Parathyroid adenoma (tissue), 2 donors: ENCODE data around the gene PROCR.

ENCODE experiments used
- H2AFZ ChIP-seq: fragments of 300-600 bp; sonication (generic); one replicate; pipeline ENCODE4 v1.7.0; 2017; ENCODE audit warnings: antibody characterized with exemption, mild to moderate bottlenecking
- H3K27ac ChIP-seq: fragments of 300-600 bp; sonication (generic); one replicate; pipeline ENCODE4 v1.7.0; 2017
- H3K27me3 ChIP-seq: fragments of 300-600 bp; sonication (generic); one replicate; pipeline ENCODE4 v1.7.0; 2017; ENCODE audit warnings: low read length; ENCODE audit not compliant: control insufficient read depth, insufficient read depth
- H3K36me3 ChIP-seq: fragments of 300-600 bp; sonication (generic); one replicate; pipeline ENCODE4 v1.7.0; 2017; ENCODE audit warnings: low read length; ENCODE audit not compliant: control insufficient read depth, insufficient read depth
- H3K4me1 ChIP-seq: fragments of 300-600 bp; sonication (generic); one replicate; pipeline ENCODE4 v1.7.0; 2017; ENCODE audit warnings: control low read depth
- H3K4me2 ChIP-seq: fragments of 300-600 bp; sonication (generic); one replicate; pipeline ENCODE4 v1.7.0; 2017; ENCODE audit warnings: low read length
- H3K4me3 ChIP-seq: fragments of 300-600 bp; sonication (generic); one replicate; pipeline ENCODE4 v1.7.0; 2017; ENCODE audit warnings: low read depth, low read length
- H3K79me2 ChIP-seq: fragments of 300-600 bp; sonication (generic); one replicate; pipeline ENCODE4 v1.7.0; 2017; ENCODE audit warnings: control low read depth
- H3K9ac ChIP-seq: fragments of 300-600 bp; sonication (generic); one replicate; pipeline ENCODE4 v1.7.0; 2017; ENCODE audit warnings: mild to moderate bottlenecking
- H3K9me3 ChIP-seq: fragments of 300-600 bp; sonication (generic); one replicate; pipeline ENCODE4 v1.7.0; 2017; ENCODE audit warnings: low read length; ENCODE audit not compliant: control insufficient read depth
- TF ChIP-seq, protein P1 (sequence below): fragments of 300-600 bp; sonication (generic); IDR thresholded peaks from one replicate; pipeline ENCODE4 v1.7.0; 2017; ENCODE audit warnings: antibody characterized with exemption, mild to moderate bottlenecking
- donor health status: primary hyperparathyroidism.

Gene PROCR

DNA sequence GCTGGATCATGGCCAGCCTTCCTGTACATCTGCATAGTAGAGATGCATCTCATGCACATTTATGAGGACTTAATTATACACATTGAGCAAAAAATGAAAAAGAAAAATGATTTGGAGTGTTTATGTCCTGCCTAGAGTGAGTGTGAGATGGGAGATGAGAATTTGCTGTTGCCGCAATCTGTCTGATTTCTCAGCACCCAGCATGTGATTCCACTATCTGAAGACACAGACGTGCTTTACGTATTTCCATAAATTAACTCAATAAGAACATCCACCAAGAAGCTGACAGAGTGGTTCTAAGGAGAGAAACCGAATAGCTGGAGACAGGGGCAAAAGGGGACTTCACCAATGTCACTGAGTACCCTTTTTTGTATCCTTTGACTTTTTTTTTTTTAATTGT is 39.9 kb upstream of the PROCR start:
- no peak overlapping the region for H2AFZ ChIP-seq
- no peaks in the 10 kb centered on the region for H3K9me3 ChIP-seq
- H3K4me3 ChIP-seq: no peak overlapping the region
- no peaks in the 10 kb centered on the region for H3K79me2 ChIP-seq
- TF ChIP-seq, protein P1, sequence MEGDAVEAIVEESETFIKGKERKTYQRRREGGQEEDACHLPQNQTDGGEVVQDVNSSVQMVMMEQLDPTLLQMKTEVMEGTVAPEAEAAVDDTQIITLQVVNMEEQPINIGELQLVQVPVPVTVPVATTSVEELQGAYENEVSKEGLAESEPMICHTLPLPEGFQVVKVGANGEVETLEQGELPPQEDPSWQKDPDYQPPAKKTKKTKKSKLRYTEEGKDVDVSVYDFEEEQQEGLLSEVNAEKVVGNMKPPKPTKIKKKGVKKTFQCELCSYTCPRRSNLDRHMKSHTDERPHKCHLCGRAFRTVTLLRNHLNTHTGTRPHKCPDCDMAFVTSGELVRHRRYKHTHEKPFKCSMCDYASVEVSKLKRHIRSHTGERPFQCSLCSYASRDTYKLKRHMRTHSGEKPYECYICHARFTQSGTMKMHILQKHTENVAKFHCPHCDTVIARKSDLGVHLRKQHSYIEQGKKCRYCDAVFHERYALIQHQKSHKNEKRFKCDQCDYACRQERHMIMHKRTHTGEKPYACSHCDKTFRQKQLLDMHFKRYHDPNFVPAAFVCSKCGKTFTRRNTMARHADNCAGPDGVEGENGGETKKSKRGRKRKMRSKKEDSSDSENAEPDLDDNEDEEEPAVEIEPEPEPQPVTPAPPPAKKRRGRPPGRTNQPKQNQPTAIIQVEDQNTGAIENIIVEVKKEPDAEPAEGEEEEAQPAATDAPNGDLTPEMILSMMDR: no peak
- H3K36me3 ChIP-seq: no peaks in the 10 kb centered on the region
- H3K9ac ChIP-seq: no peak overlapping the region
- no peak overlapping the region for H3K27ac ChIP-seq
- no peaks in the 10 kb centered on the region for H3K4me1 ChIP-seq
- H3K27me3 ChIP-seq: no peaks in the 10 kb centered on the region
- H3K4me2 ChIP-seq: no peak overlapping the region

DNA sequence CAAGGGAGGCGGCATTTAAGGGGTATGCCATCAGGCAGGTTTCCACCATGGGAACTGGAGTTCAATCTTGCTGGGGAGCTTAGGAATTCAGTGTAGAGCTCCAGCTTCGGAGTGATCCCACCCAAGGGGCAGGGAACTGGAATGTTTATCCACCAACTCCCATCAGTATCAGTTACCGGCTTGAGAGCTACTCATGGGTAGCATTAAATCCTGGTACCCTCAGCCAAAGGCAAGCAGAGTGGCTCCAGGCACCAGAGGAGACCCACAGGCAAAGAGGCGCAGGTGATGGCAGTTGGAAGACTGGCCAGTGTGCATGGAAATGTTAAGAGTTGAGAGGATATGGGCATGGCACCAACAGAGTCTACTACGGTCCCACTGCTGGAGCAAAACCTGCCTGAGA is 38.8 kb upstream of the PROCR start:
- H3K27me3 ChIP-seq: no peaks in the 10 kb centered on the region
- H2AFZ ChIP-seq: no peak overlapping the region
- H3K9me3 ChIP-seq: no peaks in the 10 kb centered on the region
- H3K4me2 ChIP-seq: no peak overlapping the region
- no peak overlapping the region for H3K9ac ChIP-seq
- H3K4me3 ChIP-seq: no peak overlapping the region
- no peaks in the 10 kb centered on the region for H3K4me1 ChIP-seq
- TF ChIP-seq, protein P1: no peak
- no peak overlapping the region for H3K27ac ChIP-seq
- no peaks in the 10 kb centered on the region for H3K36me3 ChIP-seq
- no peaks in the 10 kb centered on the region for H3K79me2 ChIP-seq

DNA sequence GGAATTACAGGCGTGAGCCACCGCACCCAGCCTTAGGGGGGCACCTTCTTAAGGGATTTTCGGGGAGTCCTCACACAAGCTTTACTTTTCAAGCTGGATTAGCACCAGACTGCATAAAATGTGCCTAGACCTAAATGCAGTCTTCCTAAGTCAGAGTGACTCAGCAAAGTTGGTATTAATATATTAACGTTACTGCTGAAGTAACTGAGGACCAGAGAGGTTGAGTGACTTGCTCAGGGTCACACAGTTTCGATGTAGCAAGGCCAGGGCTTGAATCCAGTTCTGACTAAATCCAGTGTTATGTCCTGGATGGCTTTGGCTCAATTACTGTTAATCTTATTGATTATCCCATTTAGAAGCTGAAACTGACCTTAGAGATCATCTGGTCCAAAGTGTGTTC is 38.1 kb upstream of the PROCR start:
- no peak overlapping the region for H3K27ac ChIP-seq
- no peaks in the 10 kb centered on the region for H3K27me3 ChIP-seq
- no peak overlapping the region for H3K4me3 ChIP-seq
- H3K4me2 ChIP-seq: no peak overlapping the region
- no peaks in the 10 kb centered on the region for H3K4me1 ChIP-seq
- H3K9ac ChIP-seq: no peak overlapping the region
- no peaks in the 10 kb centered on the region for H3K79me2 ChIP-seq
- TF ChIP-seq, protein P1: no peak
- H3K36me3 ChIP-seq: no peaks in the 10 kb centered on the region
- H3K9me3 ChIP-seq: no peaks in the 10 kb centered on the region
- H2AFZ ChIP-seq: no peak overlapping the region

DNA sequence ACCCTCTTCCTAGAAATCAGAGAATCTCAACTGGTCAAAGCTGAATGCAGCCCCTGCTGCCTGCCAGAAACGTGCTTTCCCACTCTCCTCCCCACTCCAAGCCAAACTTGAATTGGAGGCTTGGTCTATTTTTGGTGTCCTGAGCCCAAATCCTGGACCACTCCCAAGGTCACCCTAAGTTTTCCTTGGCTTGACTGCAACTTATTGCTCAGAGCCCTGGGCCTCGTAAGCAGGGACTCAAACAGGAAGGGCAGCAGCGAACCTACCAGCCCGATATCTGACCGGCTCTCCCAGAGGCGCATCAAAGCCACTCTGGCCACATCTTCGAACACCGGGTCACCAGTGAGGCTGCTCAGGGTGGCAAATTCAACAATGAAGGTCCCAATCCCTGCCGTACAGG is 37.4 kb upstream of the PROCR start:
- H3K79me2 ChIP-seq: no peaks in the 10 kb centered on the region
- H3K36me3 ChIP-seq: no peaks in the 10 kb centered on the region
- H3K9me3 ChIP-seq: no peaks in the 10 kb centered on the region
- H3K27me3 ChIP-seq: no peaks in the 10 kb centered on the region
- H3K4me2 ChIP-seq: no peak overlapping the region
- no peak overlapping the region for H3K27ac ChIP-seq
- no peaks in the 10 kb centered on the region for H3K4me1 ChIP-seq
- TF ChIP-seq, protein P1: no peak
- H3K4me3 ChIP-seq: no peak overlapping the region
- no peak overlapping the region for H2AFZ ChIP-seq
- H3K9ac ChIP-seq: no peak overlapping the region

DNA sequence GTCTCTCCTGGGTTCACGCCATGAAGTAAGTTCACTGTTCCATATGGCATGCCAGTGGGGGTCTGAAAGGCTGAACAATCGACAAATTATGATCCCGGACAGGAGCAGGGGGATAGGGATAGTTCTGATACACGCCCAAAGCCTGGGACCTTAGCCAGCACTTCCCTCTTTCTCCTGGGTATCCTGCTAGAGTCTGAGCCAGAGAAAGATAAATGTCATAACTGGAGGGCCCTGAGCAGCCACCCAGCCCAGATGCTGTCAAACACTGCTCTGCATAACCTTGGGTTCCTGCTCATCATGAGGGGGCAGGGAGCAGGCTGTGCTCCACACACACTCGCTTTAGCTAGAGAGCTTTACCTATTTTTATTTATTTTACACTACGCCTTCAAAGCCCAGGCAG is 37.0 kb upstream of the PROCR start:
- Histone ChIP-seq H3K36me3 (no peaks in the 10 kb centered on the region), H2AFZ (no peak overlapping the region)

More for the DNA sequence above, 37.0 kb upstream of the PROCR start:
- TF ChIP-seq, protein P1: no peak
- no peaks in the 10 kb centered on the region for H3K9me3 ChIP-seq
- H3K4me3 ChIP-seq: no peak overlapping the region
- no peaks in the 10 kb centered on the region for H3K4me1 ChIP-seq
- no peaks in the 10 kb centered on the region for H3K27me3 ChIP-seq
- no peaks in the 10 kb centered on the region for H3K79me2 ChIP-seq
- no peak overlapping the region for H3K4me2 ChIP-seq
- H3K27ac ChIP-seq: no peak overlapping the region
- H3K9ac ChIP-seq: no peak overlapping the region
